CD4-positive, alpha-beta T cell (primary cell): ENCODE results near the gene DCUN1D2. TPM values are rescaled to one million over a fixed set of nuclear protein-coding genes. Genes with fewer than 3 reads are reported as not detected.

Experiments used
- ATAC-seq: fragments of 200-7000 bp; cut with Tn5 transposase; one replicate; pipeline ENCODE4 v1.10.0; 2022; ENCODE audit warnings: mild to moderate bottlenecking; ENCODE audit not compliant: poor library complexity
- CTCF ChIA-PET: fragments of 350-600 bp; sonication (Branson Sonifier 250); formaldehyde crosslinking; loops from one replicate; lab custom pipeline; 2021; ENCODE audit warnings: antibody characterized with exemption, inconsistent platforms; lab: Charles Lee
- POLR2A ChIA-PET: fragments of 350-600 bp; sonication (Branson Sonifier 250); formaldehyde crosslinking; loops from one replicate; lab custom pipeline; 2021; ENCODE audit warnings: antibody characterized with exemption, inconsistent platforms; lab: Charles Lee
- DNase-seq, 14 experiments: peaks; one replicate each; pipeline ENCODE4 v3.0.0-alpha.2; 2013 to 2020; ENCODE audit warnings: mixed read lengths in 2 of 14
- H3K27ac ChIP-seq, 2 donors: one replicate each; pipeline versions ENCODE4 v1.5.1 to v1.7.0; 2013; ENCODE audit warnings: low read length in 2 of 2, low read depth in 1 of 2, mild to moderate bottlenecking in 1 of 2
- H3K27me3 ChIP-seq, 2 experiments: 1 replicate in 1 of 2; 2 replicates in 1 of 2; pipeline versions ENCODE4 v1.6.1 to v1.7.0; 2013; ENCODE audit warnings: low read length in 2 of 2, control low read depth in 1 of 2, mild to moderate bottlenecking in 1 of 2, moderate library complexity in 1 of 2; ENCODE audit not compliant: insufficient read depth in 2 of 2, control insufficient read depth in 1 of 2
- H3K36me3 ChIP-seq: one replicate; pipeline ENCODE4 v1.6.1; 2013; ENCODE audit warnings: low read length, control low read depth; ENCODE audit not compliant: insufficient read depth
- H3K4me1 ChIP-seq: one replicate; pipeline ENCODE4 v1.6.1; 2013; ENCODE audit warnings: low read length, control low read depth; ENCODE audit not compliant: insufficient read depth
- H3K4me3 ChIP-seq: one replicate; pipeline ENCODE4 v1.5.1; 2013; ENCODE audit warnings: mild to moderate bottlenecking, low read length, moderate library complexity
- H3K9me3 ChIP-seq, 2 experiments: 1 replicate in 1 of 2; 2 replicates in 1 of 2; pipeline versions ENCODE4 v1.6.1 to v1.7.0; 2013; ENCODE audit warnings: low read length in 2 of 2, mild to moderate bottlenecking in 2 of 2, control low read depth in 1 of 2, moderate library complexity in 1 of 2; ENCODE audit not compliant: control insufficient read depth in 1 of 2, insufficient read depth in 1 of 2
- H3K27ac Mint-ChIP-seq: one replicate; pipeline ENCODE4 v1.8.0; 2020; ENCODE audit warnings: mixed read lengths
- H3K27me3 Mint-ChIP-seq: one replicate; pipeline ENCODE4 v1.8.0; 2021; ENCODE audit warnings: mixed read lengths
- H3K36me3 Mint-ChIP-seq: one replicate; pipeline ENCODE4 v1.8.0; 2021; ENCODE audit warnings: low read depth, mixed read lengths
- H3K4me1 Mint-ChIP-seq: one replicate; pipeline ENCODE4 v1.8.0; 2021; ENCODE audit warnings: low read depth, mixed read lengths
- H3K4me3 Mint-ChIP-seq: one replicate; pipeline ENCODE4 v1.8.0; 2020; ENCODE audit warnings: mild to moderate bottlenecking, mixed read lengths
- H3K9me3 Mint-ChIP-seq: one replicate; pipeline ENCODE4 v1.8.0; 2020; ENCODE audit warnings: mixed read lengths
- intact Hi-C, 2 experiments: fragments of 100-400 bp; cut with DNase I in 1 of 2; cut with micrococcal nuclease in 1 of 2; formaldehyde crosslinking; loops; one replicate each; pipeline versions ENCODE4 v1.15.1 to v1.9.0; 2023 to 2025; cut with DNase I, micrococcal nuclease
- total RNA-seq, 174 experiments: library from RNA in 2 of 174; stranded (reverse) in 2 of 174; gene quantifications; one replicate each; pipeline ENCODE4 v1.2.3 and lab custom pipeline; 2021 to 2026
- TF ChIP-seq, protein P1 (sequence below): fragments of 200-600 bp; IDR thresholded peaks from one replicate; pipeline ENCODE4 v1.8.0; 2022; ENCODE audit warnings: antibody characterized with exemption, mild to moderate bottlenecking

DCUN1D2 gene
- total RNA-seq, 2 experiments from 2014 or later = 16.2 to 18.9 TPM

DNA sequence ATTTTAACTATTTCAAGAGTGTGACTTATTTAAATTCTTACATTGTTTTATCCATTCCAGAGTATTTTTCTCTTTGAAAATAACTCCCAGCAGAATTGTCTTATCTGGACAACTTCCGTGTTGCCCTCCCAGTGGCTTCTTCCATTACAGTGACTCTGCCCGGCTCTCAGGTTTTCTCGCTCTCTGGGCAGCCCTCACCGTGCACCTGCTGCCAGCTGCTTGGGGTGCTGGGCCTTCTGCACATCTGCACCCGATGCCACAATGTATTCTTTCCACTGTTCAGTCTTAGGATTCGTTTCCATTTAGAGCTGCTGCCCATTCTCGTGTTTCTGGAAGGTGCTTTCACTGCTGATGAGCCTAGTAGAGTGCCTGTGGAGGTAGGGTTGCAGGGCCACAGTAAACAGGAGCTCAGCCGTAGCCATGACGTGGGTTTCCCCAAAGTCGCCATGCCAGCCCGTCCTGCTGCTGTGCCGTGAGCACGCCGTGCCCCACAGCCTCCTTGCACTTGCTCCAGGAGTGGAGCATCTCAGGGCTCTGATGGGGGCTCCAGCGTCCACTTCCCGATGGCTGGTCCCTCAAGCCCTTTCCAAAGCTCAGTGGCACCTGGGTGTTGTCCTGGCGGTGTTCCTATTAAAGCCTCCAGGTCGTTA, 46.1 kb upstream of the DCUN1D2 start:
- Histone ChIP-seq H3K27me3 (no peaks in the 10 kb centered on the region), H3K36me3 (peaks cover 23% of the 10 kb centered on the region), H3K27ac (no peak overlapping the region), H3K4me3 (no peak overlapping the region), H3K4me1 (no peaks in the 10 kb centered on the region), H3K9me3 (peaks cover 0 to 10% of the 10 kb centered on the region in 2 experiments)
- no peak overlapping the region for H3K27ac Mint-ChIP-seq
- POLR2A ChIA-PET = no interaction called here
- peaks cover 46% of the 10 kb centered on the region for H3K36me3 Mint-ChIP-seq
- ATAC-seq = no peak
- no peaks in the 10 kb centered on the region for H3K27me3 Mint-ChIP-seq
- TF ChIP-seq, protein P1, sequence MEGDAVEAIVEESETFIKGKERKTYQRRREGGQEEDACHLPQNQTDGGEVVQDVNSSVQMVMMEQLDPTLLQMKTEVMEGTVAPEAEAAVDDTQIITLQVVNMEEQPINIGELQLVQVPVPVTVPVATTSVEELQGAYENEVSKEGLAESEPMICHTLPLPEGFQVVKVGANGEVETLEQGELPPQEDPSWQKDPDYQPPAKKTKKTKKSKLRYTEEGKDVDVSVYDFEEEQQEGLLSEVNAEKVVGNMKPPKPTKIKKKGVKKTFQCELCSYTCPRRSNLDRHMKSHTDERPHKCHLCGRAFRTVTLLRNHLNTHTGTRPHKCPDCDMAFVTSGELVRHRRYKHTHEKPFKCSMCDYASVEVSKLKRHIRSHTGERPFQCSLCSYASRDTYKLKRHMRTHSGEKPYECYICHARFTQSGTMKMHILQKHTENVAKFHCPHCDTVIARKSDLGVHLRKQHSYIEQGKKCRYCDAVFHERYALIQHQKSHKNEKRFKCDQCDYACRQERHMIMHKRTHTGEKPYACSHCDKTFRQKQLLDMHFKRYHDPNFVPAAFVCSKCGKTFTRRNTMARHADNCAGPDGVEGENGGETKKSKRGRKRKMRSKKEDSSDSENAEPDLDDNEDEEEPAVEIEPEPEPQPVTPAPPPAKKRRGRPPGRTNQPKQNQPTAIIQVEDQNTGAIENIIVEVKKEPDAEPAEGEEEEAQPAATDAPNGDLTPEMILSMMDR = no peak
- intact Hi-C loops = no loop called here
- CTCF ChIA-PET = no interaction called here
- H3K4me1 Mint-ChIP-seq = no peaks in the 10 kb centered on the region
- no peak overlapping the region for H3K4me3 Mint-ChIP-seq
- no peak for DNase-seq
- H3K9me3 Mint-ChIP-seq = no peaks in the 10 kb centered on the region

GRCh38 chr13:113535381-113535781, 44.9 kb upstream of the DCUN1D2 start:
- TF ChIP-seq, protein P1 = no peak
- Histone ChIP-seq H3K27me3 (no peaks in the 10 kb centered on the region), H3K27ac (no peak overlapping the region), H3K36me3 (peaks cover 18% of the 10 kb centered on the region), H3K4me3 (no peak overlapping the region), H3K9me3 (peaks cover 0 to 5% of the 10 kb centered on the region in 2 experiments), H3K4me1 (no peaks in the 10 kb centered on the region)
- Mint-ChIP-seq H3K27me3 (no peaks in the 10 kb centered on the region), H3K4me1 (no peaks in the 10 kb centered on the region), H3K9me3 (no peaks in the 10 kb centered on the region), H3K36me3 (peaks cover 43% of the 10 kb centered on the region), H3K4me3 (no peak overlapping the region), H3K27ac (no peak overlapping the region)
- CTCF ChIA-PET = no interaction called here
- DNase-seq = no peak
- intact Hi-C loops = no loop called here
- ATAC-seq = no peak
- POLR2A ChIA-PET = no interaction called here

DNA sequence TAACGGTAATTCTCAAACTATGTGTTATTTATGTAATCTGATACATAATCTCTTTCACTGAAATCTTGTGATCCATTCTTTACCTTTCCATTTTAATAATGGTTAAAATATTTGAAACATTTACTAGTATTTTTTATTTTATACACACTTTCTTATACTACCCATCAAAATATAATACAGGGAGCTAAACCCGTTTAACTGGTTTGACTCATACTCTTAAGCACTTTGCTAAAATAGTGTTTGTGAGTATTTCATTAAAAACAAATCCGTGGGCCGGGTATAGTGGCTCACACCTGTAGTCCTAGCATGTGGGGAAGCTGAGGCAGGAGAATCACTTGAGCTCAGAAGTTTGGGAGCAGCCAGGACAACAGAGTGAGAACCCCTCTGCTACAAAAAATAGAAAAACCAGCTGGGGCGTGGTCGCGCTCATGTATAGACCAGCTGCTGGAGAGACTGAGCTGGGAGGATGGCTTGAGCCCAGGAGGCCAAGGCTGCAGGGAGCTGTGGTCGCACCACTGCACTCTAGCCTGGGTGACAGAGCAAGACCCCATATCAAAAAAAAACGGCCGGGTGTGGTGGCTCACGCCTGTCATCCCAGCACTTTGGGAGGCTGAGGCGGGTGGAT, 43.8 kb upstream of the DCUN1D2 start:
- no peak for DNase-seq
- peaks cover 40% of the 10 kb centered on the region for H3K36me3 Mint-ChIP-seq
- H3K4me1 Mint-ChIP-seq = no peaks in the 10 kb centered on the region
- no peaks in the 10 kb centered on the region for H3K4me1 ChIP-seq
- H3K36me3 ChIP-seq = peaks cover 14% of the 10 kb centered on the region
- no peak for ATAC-seq
- CTCF ChIA-PET = no interaction called here
- peaks cover 0 to 5% of the 10 kb centered on the region in 2 experiments for H3K9me3 ChIP-seq
- H3K9me3 Mint-ChIP-seq = no peaks in the 10 kb centered on the region
- no peak overlapping the region for H3K27ac Mint-ChIP-seq
- no peak overlapping the region for H3K4me3 ChIP-seq
- no peak overlapping the region for H3K27ac ChIP-seq
- TF ChIP-seq, protein P1 = no peak
- no peak overlapping the region for H3K4me3 Mint-ChIP-seq
- intact Hi-C loops = no loop called here
- POLR2A ChIA-PET = no interaction called here
- H3K27me3 ChIP-seq = no peaks in the 10 kb centered on the region
- no peaks in the 10 kb centered on the region for H3K27me3 Mint-ChIP-seq
